Fibroblast of skin of abdomen (primary cell): ENCODE results near the gene FBF1.
A peak's percentile ranks its signal among the peaks of the same experiment; 100 is the strongest.

Experiments
- DNase-seq: peaks from one replicate; pipeline ENCODE4 v3.0.0-alpha.2; 2013

The FBF1 gene

DNA sequence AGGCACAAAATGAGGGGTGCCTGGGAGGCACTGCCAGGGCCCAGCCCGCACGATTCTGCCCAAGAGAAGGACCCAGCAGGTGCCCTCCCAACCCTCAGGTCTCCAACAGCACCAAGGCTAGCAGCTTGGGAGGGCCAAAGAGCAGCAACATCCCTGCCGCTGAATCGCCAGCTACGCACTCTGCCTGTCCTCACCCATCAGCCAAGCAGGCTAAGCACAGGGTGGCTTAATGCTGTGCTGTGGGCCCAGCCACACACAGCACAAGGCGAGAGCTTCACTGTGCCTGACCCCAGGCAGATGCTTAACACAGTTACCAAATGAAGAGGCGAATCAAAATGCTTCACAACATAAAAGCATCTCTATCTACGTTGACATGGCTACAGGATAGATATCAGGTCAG, 25.6 kb downstream of the FBF1 start:
- no peak for DNase-seq

DNA sequence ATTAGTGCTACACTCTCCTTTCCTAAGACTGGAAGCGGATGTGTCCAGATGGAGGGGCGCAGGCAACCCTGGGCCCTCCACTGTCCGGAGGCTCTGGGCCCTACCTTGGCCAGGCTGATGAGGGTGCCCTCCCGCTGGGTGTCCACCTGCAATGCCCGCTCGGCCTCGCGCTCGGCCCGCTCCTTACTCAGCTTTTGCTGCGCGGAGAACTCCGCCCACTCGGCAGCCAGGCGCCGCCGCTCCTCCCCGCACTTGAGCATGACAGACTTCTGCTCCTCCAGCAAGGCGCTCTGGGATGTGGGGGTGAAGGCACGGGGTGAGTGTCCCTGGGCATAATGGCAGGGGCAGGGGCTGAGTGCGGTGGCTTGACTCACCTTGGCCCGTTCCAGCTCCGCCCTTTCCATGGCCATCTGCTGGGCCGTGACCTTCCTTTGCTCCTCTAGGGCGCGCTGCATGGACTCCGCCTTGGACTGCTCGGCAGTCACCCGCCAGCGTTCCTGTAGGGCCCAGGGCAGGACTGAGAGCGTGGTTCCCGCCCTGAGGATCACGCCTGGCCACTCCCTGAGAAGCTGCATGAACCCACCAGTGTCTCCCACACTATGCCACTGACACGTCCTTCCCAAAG, 26.1 kb downstream of the FBF1 start:
- no peak for DNase-seq

DNA sequence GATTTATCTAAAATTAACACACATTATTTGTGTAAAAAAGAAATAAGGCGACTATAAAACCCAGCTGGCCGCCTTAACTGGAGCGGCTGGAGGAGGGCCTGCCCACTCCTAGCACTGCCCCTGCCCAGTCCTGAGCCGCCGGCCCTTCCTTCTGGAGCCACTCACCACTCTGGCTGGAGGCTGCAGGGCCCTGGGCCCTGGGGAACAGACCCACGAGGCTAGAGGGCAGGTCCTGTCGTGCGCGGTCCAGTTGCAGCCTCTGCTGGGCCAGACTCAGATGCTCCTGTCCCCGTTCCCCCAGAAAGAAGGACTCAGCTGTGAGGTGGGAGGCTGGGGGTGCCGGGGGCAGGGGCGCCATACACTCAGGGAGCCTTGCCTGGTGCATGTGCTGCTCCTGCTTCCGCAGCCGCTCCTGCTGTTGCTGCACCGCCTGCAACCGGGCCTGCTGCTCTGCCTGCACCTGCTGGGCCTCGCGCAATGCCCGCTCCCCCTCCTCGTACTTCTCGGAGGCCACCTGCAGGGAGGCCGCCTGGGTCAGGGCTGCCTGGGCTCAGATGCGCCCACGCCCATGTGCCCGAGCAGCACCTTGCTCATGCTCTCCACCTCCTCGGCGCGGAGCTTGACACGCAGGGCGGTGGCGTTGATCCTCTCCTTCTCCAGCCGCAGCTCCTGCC, 27.2 kb downstream of the FBF1 start:
- no peak for DNase-seq

GRCh38 chr17:75910699-75911098, 30.1 kb downstream of the FBF1 start:
- DNase-seq: no peak

DNA sequence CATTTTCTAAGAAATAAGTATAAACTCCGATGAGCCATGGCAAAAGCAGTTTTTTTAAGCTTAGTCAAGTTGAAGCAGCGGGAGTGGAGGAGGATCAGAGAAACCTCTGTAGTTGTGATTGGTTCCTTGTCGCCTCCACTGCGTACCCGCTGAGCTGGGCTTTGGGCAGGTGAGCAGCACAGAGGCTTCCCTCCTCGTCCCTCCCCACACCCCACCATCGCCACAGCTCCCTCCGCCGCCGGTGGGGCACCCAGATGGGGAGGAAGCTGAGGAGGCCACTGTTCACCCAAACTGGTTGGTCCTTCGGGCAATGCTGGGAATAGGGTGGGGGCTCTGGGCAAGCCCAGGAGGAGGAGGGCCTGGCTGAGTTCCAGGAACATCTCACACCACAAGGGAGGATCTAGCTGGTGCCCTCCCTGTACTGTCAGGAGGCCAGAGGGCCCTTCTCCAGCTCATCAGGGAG, 31.0 kb downstream of the FBF1 start:
- no peak for DNase-seq

DNA sequence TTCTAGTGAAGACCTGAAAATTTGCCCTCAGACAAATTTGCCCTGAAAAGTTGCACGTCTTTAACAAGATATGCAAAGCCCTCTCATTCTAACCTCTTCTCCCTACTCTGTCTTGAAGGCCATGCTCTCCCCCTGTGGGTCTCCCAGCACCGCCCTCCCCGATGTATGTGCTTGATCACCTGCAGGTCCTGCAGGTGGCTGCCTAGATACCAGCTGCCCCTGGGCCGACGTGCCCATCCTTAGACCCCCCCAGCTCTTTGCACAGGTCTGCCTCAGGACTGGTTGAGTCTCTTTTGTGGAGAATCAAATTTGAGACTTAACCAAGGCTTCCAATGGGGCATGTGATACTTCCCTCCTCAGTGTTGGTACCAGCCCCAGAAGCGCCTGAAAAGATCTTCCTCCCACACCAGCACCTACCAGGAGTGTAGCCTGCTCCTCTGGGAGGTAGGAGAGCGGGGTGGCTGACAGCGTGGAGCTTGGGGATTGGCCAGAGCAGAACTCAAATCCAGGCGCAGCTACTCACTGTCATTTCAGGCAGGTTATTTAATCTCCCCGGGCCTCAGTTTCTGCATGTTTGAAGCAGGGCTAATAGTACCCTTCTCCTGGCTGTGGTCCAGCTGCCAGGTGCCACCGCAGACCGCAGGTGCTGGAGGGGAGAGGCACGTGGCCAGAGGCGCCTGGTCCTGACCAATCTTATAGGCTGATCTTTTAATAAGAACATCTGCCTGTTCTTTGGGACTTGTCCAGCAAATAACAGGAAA, 31.6 kb downstream of the FBF1 start:
- no peak for DNase-seq

- DNase-seq: no peak
Measured at GRCh38 chr17:75908201-75908600, 32.6 kb downstream of the FBF1 start.

DNA sequence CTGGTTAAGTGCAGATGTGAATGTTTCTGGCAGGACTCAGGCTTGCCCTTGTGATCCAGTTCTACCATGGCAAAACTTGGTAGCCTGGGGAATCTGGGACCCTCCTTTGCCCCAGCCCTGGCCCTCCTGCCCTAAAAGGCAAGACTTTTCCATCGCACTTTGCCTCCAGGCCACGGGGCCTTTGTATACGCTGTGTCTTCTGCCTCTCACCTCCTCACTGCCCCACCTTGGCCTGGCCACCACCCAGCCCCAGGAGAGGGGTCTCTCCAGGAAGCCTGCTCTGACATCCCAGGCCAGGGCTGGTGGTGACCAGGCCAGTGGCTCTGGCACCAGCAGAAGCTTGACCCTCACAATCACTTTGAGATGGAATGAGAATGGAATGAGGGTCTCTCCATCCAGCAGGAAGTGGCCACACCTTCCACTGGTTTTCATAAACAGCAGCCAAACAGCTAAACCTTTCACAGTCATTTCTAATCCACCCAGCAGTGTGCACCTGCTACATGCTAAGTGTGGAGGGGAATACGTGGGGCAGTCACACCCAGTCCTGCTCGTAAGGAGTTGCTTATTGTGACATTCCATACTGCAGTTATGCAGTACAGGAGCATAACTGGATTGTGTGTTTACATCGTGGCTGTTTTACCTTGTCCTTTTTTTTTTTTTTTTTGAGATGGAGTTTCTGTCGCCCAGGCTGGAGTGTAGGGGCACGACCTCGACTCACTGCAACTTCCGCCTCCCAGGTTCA, 34.5 kb downstream of the FBF1 start:
- no peak for DNase-seq

DNA sequence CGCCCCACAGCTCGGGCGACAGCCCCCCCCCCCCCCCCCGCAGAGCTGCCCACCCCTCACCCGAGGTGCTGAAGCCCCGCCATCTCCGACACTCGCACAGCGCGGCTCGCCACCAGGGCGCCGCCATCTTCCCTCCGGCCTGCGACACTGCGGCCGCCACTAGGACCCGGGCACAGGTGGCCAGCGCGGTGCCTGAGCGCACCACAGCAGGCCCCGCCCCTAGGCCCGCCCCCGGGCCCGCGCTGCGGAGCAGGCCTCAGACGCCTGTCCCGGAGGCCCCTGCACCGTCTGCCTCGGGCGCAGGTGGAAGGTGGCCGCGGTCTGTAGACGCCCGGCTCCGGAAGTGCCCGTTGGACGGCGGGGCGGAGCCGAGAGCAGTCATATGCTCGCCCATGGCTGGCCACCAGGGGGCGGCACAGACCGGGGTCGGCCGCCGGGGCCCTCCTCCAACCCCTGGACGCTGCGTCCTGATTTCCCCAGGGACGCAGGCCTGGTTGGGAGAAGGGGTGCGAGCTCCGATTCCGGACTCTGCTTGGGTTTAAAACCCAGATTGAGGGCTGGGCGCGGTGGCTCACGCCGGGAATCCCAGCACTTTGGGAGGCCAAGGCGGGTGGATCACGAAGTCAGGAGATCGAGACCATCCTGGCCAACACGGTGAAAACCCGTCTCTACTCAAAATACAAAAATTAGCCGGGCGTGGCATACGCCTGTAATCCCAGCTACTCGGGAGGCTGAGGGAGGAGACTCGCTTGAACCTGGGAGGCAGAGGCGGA, 35.9 kb downstream of the FBF1 start, which contains the start of gene MRPL38:
MRPL38 (minus strand) TSS at position 136 of the 773 bp plus-strand sequence; CDS start at position 127, 9 bp downstream.
- peak; percentile 93 for DNase-seq

GRCh38 chr17:75902406-75902805, 38.4 kb downstream of the FBF1 start:
- no peak for DNase-seq

- no peak for DNase-seq
Measured at GRCh38 chr17:75901727-75902126, 39.1 kb downstream of the FBF1 start.

GRCh38 chr17:75900691-75901533, 39.9 kb downstream of the FBF1 start:
- DNase-seq: no peak

- no peak for DNase-seq
Measured at GRCh38 chr17:75899767-75900468, 40.9 kb downstream of the FBF1 start.

DNA sequence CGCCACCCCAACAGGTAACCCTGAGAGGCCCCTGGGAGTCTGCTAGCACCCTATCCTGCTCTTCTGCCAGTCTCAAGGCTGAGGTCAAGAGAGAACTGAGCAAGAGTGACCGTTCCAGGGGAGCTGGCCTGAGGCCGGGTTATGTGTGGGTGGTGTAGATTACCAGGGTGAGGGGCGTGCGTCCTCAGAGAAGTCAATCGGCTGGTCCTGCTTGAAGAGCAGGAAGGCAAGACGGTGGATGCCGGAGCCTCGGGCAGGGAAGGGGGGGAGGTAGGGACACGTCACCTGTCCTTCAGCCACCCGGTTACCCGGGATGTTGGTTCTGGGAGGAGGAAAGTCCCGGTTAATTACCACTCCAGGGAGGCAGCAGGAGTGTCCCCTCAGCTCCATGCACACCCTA, 41.5 kb downstream of the FBF1 start:
- DNase-seq: no peak

DNA sequence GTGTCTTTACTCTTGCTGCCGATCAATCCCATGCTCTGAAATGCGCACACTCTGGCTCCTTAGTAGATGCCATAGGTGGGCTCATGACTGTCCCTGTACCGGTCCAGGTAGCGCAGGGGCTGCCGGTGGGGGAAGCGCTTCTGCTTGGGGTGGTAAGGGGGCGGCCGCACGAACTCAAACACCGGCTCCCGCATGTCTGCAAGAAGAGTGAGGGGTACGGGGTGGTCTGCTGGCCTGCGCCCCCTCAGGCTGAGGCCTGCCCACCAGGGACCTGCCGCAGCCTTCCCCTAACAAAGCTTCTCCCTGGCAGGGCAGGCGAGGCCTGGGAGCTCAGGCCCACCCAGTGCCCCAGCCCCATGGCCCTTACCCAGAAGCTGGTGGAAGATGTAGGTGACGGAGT, 42.1 kb downstream of the FBF1 start:
- DNase-seq: no peak

GRCh38 chr17:75898065-75898464, 42.8 kb downstream of the FBF1 start:
- no peak for DNase-seq

DNA sequence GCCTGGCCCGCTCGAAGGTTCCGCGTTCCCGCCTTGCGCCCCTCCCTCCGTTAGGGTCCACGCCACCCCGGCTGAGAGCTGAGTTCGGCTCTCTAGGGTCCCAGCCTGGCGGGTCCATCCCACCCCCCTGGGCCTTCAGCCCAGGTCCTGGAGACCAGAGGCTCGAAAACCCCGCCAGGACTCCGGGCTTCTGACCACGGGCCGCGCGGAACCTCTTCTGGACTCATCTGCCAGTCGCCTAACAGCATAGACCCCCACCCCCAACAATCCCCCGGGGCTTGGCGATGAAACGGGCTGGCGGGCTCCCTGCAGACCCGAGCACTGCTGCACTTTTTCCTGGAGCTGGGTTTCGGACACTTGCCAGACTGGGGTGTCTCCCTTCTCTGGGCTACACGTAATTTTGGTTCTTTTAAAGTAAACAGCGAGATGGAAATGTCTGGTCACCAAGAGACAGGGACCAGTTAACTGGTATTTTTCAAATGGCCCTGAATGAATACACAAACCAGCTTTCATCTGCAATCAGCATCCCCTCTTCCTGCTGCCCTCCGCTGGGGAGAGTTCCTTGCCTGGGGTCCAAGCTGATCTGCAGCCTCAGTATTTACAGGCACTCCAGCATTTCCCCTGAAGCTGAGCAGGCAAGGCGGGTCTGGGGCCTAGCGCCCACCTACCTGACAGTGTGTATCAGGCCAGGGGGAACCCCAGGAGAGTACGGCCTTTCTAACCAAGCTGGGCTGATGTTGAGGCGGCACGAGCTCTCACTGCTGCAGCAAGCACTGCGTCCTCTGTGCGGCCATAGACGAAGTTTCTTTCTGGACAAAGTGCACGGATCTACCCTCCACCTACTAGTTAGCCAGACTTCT, 43.5 kb downstream of the FBF1 start:
- DNase-seq: no peak

DNA sequence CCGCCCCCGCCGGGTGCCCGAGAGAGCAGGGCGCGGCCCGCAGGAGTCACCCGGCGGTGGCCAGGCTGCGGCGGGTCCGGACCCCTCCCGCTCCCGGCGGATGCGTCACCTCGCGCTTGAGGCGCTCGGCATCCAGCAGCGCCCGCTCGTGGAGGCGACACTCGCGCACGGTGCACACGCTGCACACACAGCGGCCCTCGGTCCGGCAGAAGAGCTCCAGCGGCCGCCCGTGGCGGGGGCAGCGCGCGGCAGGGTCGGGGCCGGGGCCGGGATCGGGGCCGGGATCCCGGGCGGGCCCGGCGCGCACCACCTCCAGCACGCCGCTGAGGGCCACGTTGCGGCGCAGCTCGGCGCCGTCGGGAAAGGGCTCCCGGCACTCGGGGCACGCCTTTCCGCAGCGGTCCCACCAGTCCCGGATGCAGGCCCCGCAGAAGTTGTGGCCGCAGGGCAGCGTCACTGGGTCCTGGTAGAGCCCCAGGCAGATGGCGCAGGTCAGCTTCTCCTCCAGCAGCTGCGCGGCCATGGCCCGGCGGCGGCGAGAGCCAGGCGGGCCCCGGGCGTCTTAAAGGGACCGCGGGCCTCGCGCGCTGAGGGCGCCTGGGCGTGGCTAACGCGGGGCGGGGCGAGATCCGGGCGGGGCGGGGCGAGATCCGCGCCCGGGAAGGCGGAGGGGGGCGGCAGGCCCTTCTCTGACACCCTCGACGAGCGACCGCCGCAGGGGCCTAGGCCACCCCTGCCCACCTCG, 44.3 kb downstream of the FBF1 start, which contains the start of gene TRIM65:
TRIM65 (minus strand) TSS at position 537 of the 745 bp plus-strand sequence; CDS start at position 523, 14 bp downstream.
- peak; percentile 77 for DNase-seq
